Body of pancreas (tissue), 4 donors: ENCODE results near the gene TPP2.

ENCODE experiments used
- CTCF ChIP-seq, 7 experiments: fragments of 450-650 bp in 4 of 7; fragments of 200-600 bp in 3 of 7; sonication (generic) in 3 of 7; IDR thresholded peaks; one replicate each; pipeline ENCODE4 v1.5.1; 2016 to 2019; ENCODE audit warnings: antibody characterized with exemption in 7 of 7
- POLR2A ChIP-seq, 3 donors: fragments of 450-650 bp; IDR thresholded peaks; one replicate each; pipeline ENCODE4 v1.6.1; 2016; ENCODE audit warnings: antibody characterized with exemption in 3 of 3, mild to moderate bottlenecking in 2 of 3

- no peak for TF ChIP-seq POLR2A (IDR thresholded peaks at IDR 0.05)
- TF ChIP-seq CTCF (IDR thresholded peaks at IDR 0.05): no peak
Observed at GRCh38 chr13:102643656-102644055, 46.9 kb downstream of the TPP2 start.
